CD14-positive monocyte (primary cell): ENCODE results near the gene NUP153. TPM values are rescaled to one million over a fixed set of nuclear protein-coding genes. Genes with fewer than 3 reads are reported as not detected.
"Not testable (repeated sequence)": the region's sequence is repeated elsewhere in the genome, so short reads cannot be mapped to it uniquely, and the experiment has no call there.

ENCODE experiments used
- DNase-seq, 3 donors: peaks; one replicate each; pipeline ENCODE4 v3.0.0-alpha.2; 2011 to 2022
- H2AFZ ChIP-seq: 2 replicates; pipeline ENCODE4 v1.6.0; 2012; ENCODE audit warnings: mild to moderate bottlenecking, low read depth, low read length, inconsistent platforms; ENCODE audit not compliant: insufficient read depth, poor library complexity, severe bottlenecking
- H3K27ac ChIP-seq, 2 donors: 1 replicate in 1 of 2; 2 replicates in 1 of 2; pipeline ENCODE4 v1.5.1; 2012 to 2013; ENCODE audit warnings: low read length in 2 of 2, control low read depth in 1 of 2, inconsistent platforms in 1 of 2, low read depth in 1 of 2, mild to moderate bottlenecking in 1 of 2
- H3K27me3 ChIP-seq, 2 donors: one replicate each; pipeline versions ENCODE4 v1.6.0 to v1.6.1; 2011 to 2013; ENCODE audit warnings: low read length in 2 of 2; ENCODE audit not compliant: control insufficient read depth in 2 of 2, insufficient read depth in 2 of 2
- H3K36me3 ChIP-seq, 2 donors: replicated peaks in 1 of 2; 1 replicate in 1 of 2; 2 replicates in 1 of 2; pipeline versions ENCODE4 v1.5.1 to v1.6.1; 2012 to 2013; ENCODE audit warnings: low read length in 2 of 2, control low read depth in 1 of 2, inconsistent platforms in 1 of 2, mild to moderate bottlenecking in 1 of 2; ENCODE audit not compliant: insufficient read depth in 2 of 2, control insufficient read depth in 1 of 2
- H3K4me1 ChIP-seq, 2 donors: 1 replicate in 1 of 2; 2 replicates in 1 of 2; pipeline versions ENCODE4 v1.5.1 to v1.6.1; 2012 to 2013; ENCODE audit warnings: low read length in 2 of 2, control low read depth in 1 of 2, inconsistent platforms in 1 of 2, mild to moderate bottlenecking in 1 of 2, moderate library complexity in 1 of 2; ENCODE audit not compliant: insufficient read depth in 2 of 2, control insufficient read depth in 1 of 2
- H3K4me2 ChIP-seq: replicated peaks from 2 replicates; pipeline ENCODE3; 2012; ENCODE audit warnings: low read length, moderate library complexity, mild to moderate bottlenecking; ENCODE audit not compliant: poor library complexity, severe bottlenecking; ENCODE audit errors: extremely low read depth
- H3K4me3 ChIP-seq, 3 experiments: fragments of 200-600 bp in 1 of 3; sonication (generic) in 1 of 3; replicated peaks in 1 of 3; 1 replicate in 2 of 3; 2 replicates in 1 of 3; pipeline ENCODE4 v1.5.1; 2011 to 2013; ENCODE audit warnings: low read length in 3 of 3, mild to moderate bottlenecking in 3 of 3, control low read depth in 2 of 3, low read depth in 2 of 3, inconsistent platforms in 1 of 3, moderate library complexity in 1 of 3
- H3K79me2 ChIP-seq: 2 replicates; pipeline ENCODE4 v1.6.0; 2012; ENCODE audit warnings: mild to moderate bottlenecking, control low read depth, inconsistent platforms, low read length, moderate library complexity; ENCODE audit not compliant: insufficient read depth
- H3K9ac ChIP-seq: 2 replicates; pipeline ENCODE4 v1.6.0; 2017; ENCODE audit warnings: low read length, mild to moderate bottlenecking; ENCODE audit not compliant: insufficient read depth, poor library complexity, severe bottlenecking
- H3K9me3 ChIP-seq, 2 donors: replicated peaks in 1 of 2; 1 replicate in 1 of 2; 2 replicates in 1 of 2; pipeline versions ENCODE4 v1.5.1 to v1.6.1; 2012 to 2013; ENCODE audit warnings: low read length in 2 of 2, control low read depth in 1 of 2; ENCODE audit not compliant: control insufficient read depth in 1 of 2, insufficient read depth in 1 of 2
- H4K20me1 ChIP-seq: 2 replicates; pipeline ENCODE4 v1.6.0; 2012; ENCODE audit warnings: mild to moderate bottlenecking, low read length, control low read depth, moderate library complexity; ENCODE audit not compliant: insufficient read depth
- H3K27ac Mint-ChIP-seq, 7 donors: one replicate each; pipeline ENCODE4 v1.8.0; 2020; ENCODE audit warnings: mild to moderate bottlenecking in 7 of 7, mixed read lengths in 7 of 7, moderate library complexity in 6 of 7, inconsistent platforms in 2 of 7
- H3K27me3 Mint-ChIP-seq, 3 donors: one replicate each; pipeline ENCODE4 v1.8.0; 2021 to 2022; ENCODE audit warnings: low read depth in 3 of 3, mild to moderate bottlenecking in 3 of 3, mixed read lengths in 3 of 3, moderate library complexity in 3 of 3, inconsistent platforms in 1 of 3
- H3K36me3 Mint-ChIP-seq, 2 donors: one replicate each; pipeline ENCODE4 v1.8.0; 2020; ENCODE audit warnings: mixed read lengths in 2 of 2, inconsistent platforms in 1 of 2, mild to moderate bottlenecking in 1 of 2
- H3K4me1 Mint-ChIP-seq: one replicate; pipeline ENCODE4 v1.8.0; 2020; ENCODE audit warnings: mild to moderate bottlenecking, mixed read lengths
- H3K4me3 Mint-ChIP-seq, 2 donors: one replicate each; pipeline ENCODE4 v1.8.0; 2020; ENCODE audit warnings: mild to moderate bottlenecking in 2 of 2, mixed read lengths in 2 of 2, moderate library complexity in 1 of 2
- H3K9me3 Mint-ChIP-seq, 7 donors: one replicate each; pipeline ENCODE4 v1.8.0; 2020 to 2022; ENCODE audit warnings: mixed read lengths in 7 of 7, mild to moderate bottlenecking in 6 of 7, moderate library complexity in 6 of 7, inconsistent platforms in 2 of 7
- WGBS: methylation state at CpG from one replicate; pipeline ENCODE4 v1.1.5; 2013; ENCODE audit warnings: missing lambda C conversion rate; ENCODE audit not compliant: insufficient coverage; 5-methylcytosine and 5-hydroxymethylcytosine counted together
- intact Hi-C, 2 donors: fragments of 100-400 bp; cut with micrococcal nuclease; formaldehyde crosslinking; loops; one replicate each; pipeline versions ENCODE4 v1.15.0 to v1.15.1; 2023
- polyA plus RNA-seq, 3 donors: library from polyadenylated mRNA; depleted of rRNA in 1 of 3; unstranded in 2 of 3; stranded (reverse) in 1 of 3; fragments of 300-500 nt in 2 of 3; fragments of >200 nt in 1 of 3; fragmentation: Illumina TruSeq in 2 of 3; gene quantifications; 1 replicate in 2 of 3; 2 replicates in 1 of 3; pipeline ENCODE4 v1.2.3, GENCODE V29; 2012 to 2021
- TF ChIP-seq, protein P1 (sequence below): fragments of 200-600 bp; IDR thresholded peaks from one replicate; pipeline ENCODE4 v1.8.0; 2022; ENCODE audit warnings: antibody characterized with exemption, mild to moderate bottlenecking

NUP153 gene
- polyA plus RNA-seq, 3 donors, result 0.99 to 13.8 (median 2.3) TPM

DNA sequence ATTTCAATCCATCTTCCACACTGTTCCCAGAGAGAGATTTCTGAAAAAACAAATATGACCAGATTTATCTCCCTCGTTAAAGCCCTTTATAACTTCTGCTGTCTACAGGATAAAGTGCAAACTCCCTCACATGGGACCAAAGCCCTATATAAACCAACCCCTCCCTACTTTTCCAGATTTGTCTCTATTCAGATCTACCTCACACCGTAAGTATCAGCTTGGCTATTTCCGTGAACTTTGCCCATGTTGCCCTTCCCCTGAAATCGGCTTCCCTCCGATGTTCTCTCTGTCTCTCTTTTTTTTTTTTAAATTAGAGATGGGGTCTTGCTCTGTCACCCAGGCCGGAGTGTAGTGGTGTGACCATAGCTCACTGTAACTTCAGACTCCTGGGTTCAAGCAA, 118.7 kb downstream of the NUP153 start:
- Mint-ChIP-seq H3K4me1 (peaks cover 31% of the 10 kb centered on the region), H3K9me3 (no peaks in the 10 kb centered on the region), H3K4me3 (no peak overlapping the region), H3K27me3 (peaks cover 0 to 1% (median 0%) of the 10 kb centered on the region in 3 donors), H3K36me3 (no peaks in the 10 kb centered on the region), H3K27ac (no peak overlapping the region)
- WGBS, result 95% methylated on average over 2 of the region's 6 CpGs
- H3K9ac ChIP-seq, result no peak overlapping the region
- H3K4me2 ChIP-seq, result no peak overlapping the region
- intact Hi-C loops, result no loop called here
- TF ChIP-seq, protein P1, sequence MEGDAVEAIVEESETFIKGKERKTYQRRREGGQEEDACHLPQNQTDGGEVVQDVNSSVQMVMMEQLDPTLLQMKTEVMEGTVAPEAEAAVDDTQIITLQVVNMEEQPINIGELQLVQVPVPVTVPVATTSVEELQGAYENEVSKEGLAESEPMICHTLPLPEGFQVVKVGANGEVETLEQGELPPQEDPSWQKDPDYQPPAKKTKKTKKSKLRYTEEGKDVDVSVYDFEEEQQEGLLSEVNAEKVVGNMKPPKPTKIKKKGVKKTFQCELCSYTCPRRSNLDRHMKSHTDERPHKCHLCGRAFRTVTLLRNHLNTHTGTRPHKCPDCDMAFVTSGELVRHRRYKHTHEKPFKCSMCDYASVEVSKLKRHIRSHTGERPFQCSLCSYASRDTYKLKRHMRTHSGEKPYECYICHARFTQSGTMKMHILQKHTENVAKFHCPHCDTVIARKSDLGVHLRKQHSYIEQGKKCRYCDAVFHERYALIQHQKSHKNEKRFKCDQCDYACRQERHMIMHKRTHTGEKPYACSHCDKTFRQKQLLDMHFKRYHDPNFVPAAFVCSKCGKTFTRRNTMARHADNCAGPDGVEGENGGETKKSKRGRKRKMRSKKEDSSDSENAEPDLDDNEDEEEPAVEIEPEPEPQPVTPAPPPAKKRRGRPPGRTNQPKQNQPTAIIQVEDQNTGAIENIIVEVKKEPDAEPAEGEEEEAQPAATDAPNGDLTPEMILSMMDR, result no peak
- H4K20me1 ChIP-seq, result no peaks in the 10 kb centered on the region
- H3K36me3 ChIP-seq, result no peaks in the 10 kb centered on the region
- H2AFZ ChIP-seq, result no peak overlapping the region
- H3K9me3 ChIP-seq, result no peaks in the 10 kb centered on the region
- no peaks in the 10 kb centered on the region for H3K27me3 ChIP-seq
- no peak overlapping the region for H3K4me3 ChIP-seq
- DNase-seq, result no peak
- H3K4me1 ChIP-seq, result peaks cover 24 to 32% of the 10 kb centered on the region in 2 donors
- no peak overlapping the region for H3K27ac ChIP-seq
- no peaks in the 10 kb centered on the region for H3K79me2 ChIP-seq

DNA sequence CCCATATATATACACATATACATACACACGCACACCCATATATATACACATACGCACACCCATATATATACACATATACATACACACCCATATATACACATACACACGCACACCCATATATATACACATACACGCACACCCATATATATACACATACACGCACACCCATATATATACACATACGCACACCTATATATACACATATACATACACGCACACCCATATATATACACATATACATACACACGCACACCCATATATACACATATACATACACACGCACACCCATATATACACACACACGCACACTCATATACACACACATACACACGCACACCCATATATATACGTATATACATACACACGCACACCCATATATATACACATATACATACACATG, 120.1 kb downstream of the NUP153 start:
- DNase-seq, H3K27me3 ChIP-seq, H3K36me3 ChIP-seq, H3K36me3 Mint-ChIP-seq, H3K9me3 Mint-ChIP-seq, H3K79me2 ChIP-seq, H3K27me3 Mint-ChIP-seq, H3K4me2 ChIP-seq, intact Hi-C loops, H3K9ac ChIP-seq, H4K20me1 ChIP-seq, H3K9me3 ChIP-seq, H3K4me3 ChIP-seq, H2AFZ ChIP-seq, H3K27ac ChIP-seq, H3K4me3 Mint-ChIP-seq: not testable (repeated sequence)
- H3K4me1 Mint-ChIP-seq, result peaks cover 21% of the 10 kb centered on the region
- H3K4me1 ChIP-seq, result peaks cover 13 to 21% of the 10 kb centered on the region in 2 donors
- H3K27ac Mint-ChIP-seq, result peak overlapping the region in 1 of 7 donors; percentile 58
- WGBS, result 98% methylated on average over 13 of the region's 13 CpGs
